ENCODE measurements around the gene VPS50.
A peak's percentile ranks its signal among the peaks of the same experiment; 100 is the strongest.
"Not testable (repeated sequence)": the region's sequence is repeated elsewhere in the genome, so short reads cannot be mapped to it uniquely, and the experiment has no call there.

VPS50 gene

DNA sequence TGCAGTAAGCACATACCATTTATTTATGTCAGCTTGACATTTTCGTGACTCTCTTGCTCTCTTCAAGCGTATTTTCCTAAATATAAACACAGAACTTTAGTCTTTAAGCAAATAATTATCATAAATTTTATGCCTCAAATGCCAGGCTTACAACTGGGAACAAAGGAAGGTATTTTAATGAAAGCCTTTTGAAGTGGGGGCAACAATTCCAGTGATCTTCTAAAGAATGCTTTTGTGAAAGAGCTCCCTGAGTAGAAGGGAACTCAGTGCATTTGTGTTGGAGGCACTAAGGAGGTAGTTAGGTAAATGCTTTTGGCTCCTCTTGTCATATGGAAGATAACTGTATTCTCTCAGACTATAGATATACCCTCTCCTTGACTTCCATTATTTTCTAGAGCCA lies 104.9 kb downstream of the VPS50 start:
- DNase-seq (ENCODE audit: low spot score): no peak

DNA sequence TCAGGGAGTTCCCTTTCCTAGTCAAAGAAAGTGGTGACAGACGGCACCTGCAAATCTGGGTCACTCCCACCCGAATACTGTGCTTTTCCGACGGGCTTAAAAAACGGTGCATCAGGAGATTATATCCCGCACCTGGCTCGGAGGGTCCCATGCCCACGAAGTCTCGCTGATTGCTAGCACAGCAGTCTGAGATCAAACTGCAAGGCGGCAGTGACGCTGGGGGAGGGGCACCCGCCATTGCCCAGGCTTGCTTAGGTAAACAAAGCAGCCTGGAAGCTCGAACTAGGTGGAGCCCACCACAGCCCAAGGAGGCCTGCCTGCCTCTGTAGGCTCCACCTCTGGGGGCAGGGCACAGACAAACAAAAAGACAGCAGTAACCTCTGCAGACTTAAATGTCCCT lies 110.0 kb downstream of the VPS50 start:
- not testable (repeated sequence) for DNase-seq (ENCODE audit: low spot score)

DNA sequence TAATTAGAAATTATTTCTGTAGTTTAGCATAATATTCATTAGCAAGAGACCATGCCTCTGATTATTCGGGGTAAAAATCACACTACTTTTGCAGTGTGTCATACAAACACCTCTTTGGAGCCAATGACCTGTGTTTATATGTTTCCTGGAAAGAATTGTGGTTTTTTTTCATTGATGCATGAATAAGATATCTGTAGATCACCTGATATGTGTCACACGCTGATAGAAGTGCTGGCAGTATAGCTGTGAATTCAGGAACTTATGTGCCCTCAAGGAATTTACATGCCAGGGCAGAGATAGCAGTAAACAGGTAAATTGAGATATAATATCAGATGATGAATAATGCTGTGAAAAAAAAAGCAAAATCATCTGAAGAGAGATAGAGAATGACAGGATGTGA lies 118.2 kb downstream of the VPS50 start:
- no peak for DNase-seq (ENCODE audit: low spot score)

DNA sequence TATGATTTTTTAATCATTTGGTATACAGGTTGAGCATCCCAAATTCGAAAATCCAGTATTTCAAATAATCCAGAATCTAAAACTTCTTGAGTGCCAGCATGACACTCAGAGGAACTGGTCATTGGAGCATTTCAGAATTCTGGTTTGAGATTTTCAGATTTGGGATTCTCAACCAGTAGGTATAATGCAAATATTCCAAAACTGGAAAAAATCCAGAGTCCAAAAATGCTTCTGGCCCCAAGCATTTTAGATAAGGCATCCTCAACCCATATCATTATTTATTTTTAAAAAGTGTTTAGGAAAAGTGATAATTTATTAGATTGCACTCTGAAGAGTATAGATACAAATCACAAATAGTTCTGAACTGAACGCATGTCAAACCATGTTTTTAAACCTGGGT lies 120.7 kb downstream of the VPS50 start:
- no peak for DNase-seq (ENCODE audit: low spot score)

DNA sequence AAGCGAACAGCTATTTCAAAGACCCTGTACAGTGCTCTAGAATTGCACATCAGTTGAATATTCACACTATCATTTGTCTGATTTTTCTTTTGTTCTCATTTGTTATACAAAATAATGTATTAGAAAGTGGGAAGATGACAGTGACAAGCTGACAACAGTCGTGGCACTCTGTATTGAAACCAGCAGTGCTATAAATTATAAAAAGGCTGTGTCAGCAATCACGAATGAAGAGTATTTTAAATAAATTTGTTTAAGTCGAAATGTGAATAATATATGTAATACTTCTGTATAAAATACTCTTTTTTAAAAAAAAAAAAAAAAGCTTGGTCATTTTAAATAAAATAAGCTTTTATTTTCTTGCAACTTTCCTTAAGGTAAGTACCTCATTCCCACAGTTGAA lies 122.6 kb downstream of the VPS50 start:
- no peak for DNase-seq (ENCODE audit: low spot score)

DNA sequence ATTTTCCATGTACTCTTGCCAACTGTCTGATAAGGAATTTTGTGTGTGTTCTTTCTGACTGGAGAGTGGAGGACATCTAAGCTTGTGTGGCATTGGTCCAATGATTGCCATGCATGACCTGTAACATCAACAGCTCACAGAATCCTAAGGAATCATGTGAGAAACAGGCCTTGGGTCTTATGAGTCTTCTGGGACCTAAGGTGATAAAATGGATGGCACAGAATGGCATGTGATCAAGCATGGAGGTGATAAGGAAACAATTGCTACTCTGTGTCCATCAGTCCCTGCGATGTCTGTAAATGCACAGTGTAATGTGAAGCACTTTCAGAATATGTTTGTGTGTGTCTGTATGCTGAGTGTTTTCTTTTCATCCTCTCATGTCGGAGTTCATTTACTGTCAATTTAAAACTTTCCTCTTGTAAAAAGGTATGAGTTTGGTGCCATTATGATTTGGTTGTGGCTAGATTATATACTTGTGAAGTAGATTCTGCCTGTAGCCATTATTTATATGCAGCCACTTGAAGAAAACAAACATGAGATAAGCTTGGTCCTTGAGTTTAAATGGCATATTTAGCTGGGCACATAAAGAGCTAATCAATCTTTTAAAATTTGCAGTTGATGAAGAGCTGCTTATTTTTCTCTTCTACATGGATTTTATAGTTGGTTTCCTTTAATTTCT lies 127.5 kb downstream of the VPS50 start:
- DNase-seq (ENCODE audit: low spot score): no peak

- no peak for DNase-seq (ENCODE audit: low spot score)
Measured at GRCh38 chr7:93361853-93362252, 129.7 kb downstream of the VPS50 start.

GRCh38 chr7:93364806-93365205 lies 132.6 kb downstream of the VPS50 start:
- no peak for DNase-seq (ENCODE audit: low spot score)

GRCh38 chr7:93365341-93365740 lies 133.2 kb downstream of the VPS50 start:
- DNase-seq (ENCODE audit: low spot score): no peak

DNA sequence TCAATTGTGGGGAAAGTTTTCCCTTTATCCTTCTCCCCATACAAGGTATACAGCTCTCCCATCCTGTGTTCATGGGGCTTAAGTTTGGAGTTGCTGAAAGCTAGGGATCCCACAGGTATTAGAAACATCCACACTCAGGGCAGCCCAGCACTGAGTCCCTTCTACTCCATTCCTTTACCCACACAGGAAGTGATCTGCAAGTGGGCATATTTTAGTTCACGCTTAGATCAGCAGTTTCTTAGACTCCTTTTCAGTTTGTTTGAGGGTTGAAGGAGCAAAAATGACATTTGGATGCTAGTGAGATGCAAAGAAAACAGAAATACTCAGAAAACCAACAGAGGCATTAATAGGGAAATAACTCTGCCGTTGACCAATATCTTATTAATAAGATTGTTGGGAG lies 134.7 kb downstream of the VPS50 start:
- DNase-seq (ENCODE audit: low spot score): no peak

GRCh38 chr7:93367254-93367653 lies 135.1 kb downstream of the VPS50 start:
- no peak for DNase-seq (ENCODE audit: low spot score)

DNA sequence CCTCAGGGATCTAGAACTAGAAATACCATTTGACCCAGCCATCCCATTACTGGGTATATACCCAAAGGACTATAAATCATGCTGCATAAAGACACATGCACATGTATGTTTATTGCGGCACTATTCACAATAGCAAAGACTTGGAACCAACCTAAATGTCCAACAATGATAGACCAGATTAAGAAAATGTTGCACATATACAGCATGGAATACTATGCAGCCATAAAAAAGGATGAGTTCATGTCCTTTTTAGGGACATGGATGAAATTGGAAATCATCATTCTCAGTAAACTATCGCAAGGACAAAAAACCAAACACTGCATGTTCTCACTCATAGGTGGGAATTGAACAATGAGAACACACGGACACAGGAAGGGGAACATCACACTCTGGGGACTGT lies 138.8 kb downstream of the VPS50 start:
- not testable (repeated sequence) for DNase-seq (ENCODE audit: low spot score)

GRCh38 chr7:93373537-93373936 lies 141.4 kb downstream of the VPS50 start:
- no peak for DNase-seq (ENCODE audit: low spot score)

DNA sequence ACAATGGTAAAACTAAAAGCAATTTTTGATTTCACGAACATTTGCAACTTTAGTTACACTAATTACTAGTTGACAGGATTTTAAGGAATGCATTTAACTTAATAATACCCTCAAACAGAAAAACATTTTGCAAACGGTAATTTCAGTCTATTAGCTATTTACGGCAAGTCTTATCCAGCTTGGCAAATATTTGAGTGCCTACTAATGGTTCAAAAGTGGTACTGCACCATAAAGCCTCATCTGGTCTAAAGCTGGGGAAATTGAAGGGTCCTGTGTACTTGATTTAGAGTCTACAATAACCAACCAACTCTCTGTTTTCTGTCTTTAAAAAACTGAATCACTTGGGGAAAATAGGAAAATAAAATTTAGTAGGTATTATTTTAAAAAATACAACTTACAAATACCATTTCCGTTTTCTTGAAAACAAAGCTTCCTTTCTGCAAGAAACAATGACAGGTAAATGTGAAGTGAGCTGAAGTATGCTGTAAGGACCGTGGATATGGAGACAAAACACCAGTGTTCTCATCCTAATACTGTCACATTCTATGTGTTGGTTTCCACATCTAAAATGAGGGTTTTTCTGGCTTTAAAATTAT lies 142.3 kb downstream of the VPS50 start:
- DNase-seq (ENCODE audit: low spot score): peak; percentile 13

DNA sequence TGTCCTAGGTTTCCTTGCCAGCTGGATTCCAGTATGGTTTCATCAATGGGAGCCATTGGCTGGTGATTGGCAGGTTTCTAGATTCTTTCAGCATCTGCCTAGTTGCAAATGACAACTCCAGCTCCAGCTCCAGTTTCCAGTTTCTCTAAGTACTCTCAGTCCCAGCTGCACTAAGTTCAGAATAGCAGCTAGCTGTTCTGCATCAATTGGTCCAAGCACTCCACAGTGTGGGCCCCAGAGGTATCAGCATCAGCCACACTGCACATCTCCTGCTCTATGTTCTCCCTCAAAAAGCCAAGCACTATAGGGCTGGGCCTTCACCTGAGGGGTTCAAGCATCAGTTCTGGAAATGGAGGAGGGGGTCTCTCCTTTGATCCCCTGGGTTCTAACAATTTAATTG lies 143.4 kb downstream of the VPS50 start:
- DNase-seq (ENCODE audit: low spot score): no peak

- DNase-seq (ENCODE audit: low spot score): no peak
Measured at GRCh38 chr7:93378131-93378760, 146.1 kb downstream of the VPS50 start.

DNA sequence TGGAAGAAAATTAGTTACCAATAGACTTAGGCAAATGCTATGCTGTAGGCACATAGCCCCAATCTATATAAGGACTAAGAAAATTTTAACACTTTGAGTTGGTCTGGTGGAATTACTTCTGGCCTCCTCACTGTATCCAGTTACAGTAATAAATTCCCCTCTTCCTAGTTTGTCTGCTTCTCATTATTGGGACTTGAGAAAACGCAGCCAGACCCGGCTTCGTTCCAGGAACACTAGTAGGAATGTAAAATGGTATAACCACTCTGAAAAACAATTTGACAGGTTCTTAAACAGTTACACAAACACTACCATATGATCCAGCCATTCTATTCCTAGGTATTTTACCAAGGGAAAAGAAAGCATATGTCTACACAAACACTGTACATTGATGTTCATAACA lies 150.2 kb downstream of the VPS50 start:
- DNase-seq (ENCODE audit: low spot score): no peak

DNA sequence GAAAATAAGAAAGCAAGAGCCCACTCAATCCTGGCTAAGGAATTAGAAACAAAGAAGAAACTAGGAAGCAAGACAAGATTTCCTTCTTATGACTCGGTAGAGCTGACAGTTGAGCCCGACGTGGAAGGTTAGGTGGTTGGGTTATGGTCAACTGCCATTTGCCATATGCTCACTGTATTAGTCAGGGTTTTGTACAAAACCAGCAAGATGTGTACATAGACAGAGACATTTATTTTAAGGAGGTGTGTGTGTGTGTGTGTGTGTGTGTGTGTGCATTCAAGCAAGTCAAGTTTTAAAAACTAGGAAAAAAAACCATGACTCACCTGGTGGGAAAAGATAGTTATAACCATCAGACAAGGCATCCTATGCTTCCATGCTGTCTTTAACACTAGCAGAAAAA lies 158.5 kb downstream of the VPS50 start:
- no peak for DNase-seq (ENCODE audit: low spot score)

DNA sequence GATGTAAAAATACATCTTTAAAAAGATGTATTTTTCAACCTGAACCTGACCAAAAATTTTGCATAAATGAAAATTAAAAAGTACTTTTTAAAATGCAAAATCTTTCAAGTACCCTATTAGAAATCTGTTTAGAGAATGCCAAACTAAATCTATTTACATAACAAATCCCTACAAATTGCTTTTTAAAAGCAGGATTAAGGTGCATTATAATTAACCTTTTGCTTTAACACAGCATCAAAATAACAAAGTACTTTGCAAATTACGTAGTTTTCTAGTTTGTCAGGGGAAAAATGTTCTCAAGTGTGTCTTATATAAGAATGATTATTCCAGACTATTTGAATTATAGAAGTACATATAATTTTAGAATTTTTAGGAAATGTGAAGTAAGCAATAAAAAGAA lies 160.8 kb downstream of the VPS50 start:
- DNase-seq (ENCODE audit: low spot score): no peak

GRCh38 chr7:93399642-93400041 lies 167.5 kb downstream of the VPS50 start:
- DNase-seq (ENCODE audit: low spot score): no peak

DNA sequence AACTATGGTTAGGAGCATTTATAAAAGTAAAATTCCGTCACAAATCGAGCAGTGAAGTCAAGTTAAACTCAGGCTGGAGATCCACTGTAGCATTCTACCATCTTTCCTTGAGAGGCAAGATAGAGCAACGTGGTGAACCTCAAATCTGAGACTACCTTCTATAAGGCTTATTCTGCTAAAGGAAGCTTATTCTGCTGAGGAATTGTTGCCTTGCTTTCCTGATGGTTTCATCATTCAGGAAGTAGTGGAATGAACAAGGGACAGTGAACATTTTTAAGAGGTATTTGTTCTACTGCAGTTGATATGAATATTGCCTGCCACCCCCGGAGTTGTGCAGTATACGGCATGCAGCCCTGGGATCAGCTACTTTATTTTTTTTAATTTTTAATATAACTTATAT lies 170.8 kb downstream of the VPS50 start:
- no peak for DNase-seq (ENCODE audit: low spot score)

DNA sequence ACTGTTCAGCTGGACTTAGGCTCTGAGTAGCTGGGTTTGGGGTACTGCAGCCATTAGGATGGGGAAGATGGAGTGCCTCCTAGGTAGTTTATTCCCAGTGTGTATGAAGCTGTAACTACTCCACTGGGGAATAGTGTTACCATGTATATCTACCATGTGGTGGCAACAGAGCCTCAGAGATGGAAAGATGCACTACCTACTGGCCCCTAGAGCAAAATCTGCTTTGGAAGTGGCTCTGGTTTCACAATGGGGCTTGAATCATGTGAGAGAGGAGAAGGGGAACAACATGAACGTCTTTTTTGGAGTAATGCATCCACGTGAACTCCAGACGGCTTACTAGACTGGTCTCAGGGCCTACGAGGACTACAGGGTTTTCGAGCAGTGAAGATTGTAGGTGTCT lies 175.1 kb downstream of the VPS50 start:
- peak; percentile 26 for DNase-seq (ENCODE audit: low spot score)

DNA sequence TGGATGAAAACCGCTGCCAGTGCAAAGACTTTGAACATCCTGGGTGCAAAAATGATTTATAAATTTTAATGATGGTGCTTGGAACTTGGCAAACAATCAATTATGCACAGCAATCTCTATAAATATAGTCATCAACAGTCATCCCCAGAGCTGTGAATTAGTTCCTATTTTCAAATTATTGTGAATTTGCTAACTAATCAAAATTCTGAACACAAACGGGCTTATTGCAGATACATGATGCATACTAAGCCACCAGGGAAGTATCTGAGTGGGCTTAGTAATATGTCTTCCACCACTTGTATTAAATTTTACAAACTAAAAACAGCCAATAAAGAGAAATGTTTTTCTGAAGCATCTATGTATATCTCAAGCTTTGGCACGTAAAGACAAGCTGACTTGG lies 177.2 kb downstream of the VPS50 start:
- no peak for DNase-seq (ENCODE audit: low spot score)
